Body of pancreas (tissue), 4 donors: Measurements from ENCODE around the gene PAQR8. TPM values are rescaled to one million over a fixed set of nuclear protein-coding genes. Genes with fewer than 3 reads are reported as not detected.

Experiments used
- ATAC-seq: fragments of 150-250 bp; one replicate; pipeline ENCODE4 v1.9.1; 2016
- DNase-seq, 4 donors: peaks; one replicate each; pipeline ENCODE4 v3.0.0-alpha.2; 2019
- H3K27ac ChIP-seq, 4 donors: fragments of 200-600 bp; sonication (generic); 1 replicate in 3 of 4; 2 replicates in 1 of 4; pipeline versions ENCODE4 v1.5.1 to v1.6.1; 2016 to 2019; ENCODE audit warnings: mild to moderate bottlenecking in 1 of 4, mixed read lengths in 1 of 4, moderate library complexity in 1 of 4
- H3K27me3 ChIP-seq, 2 donors: fragments of 200-600 bp; sonication (generic); one replicate each; pipeline ENCODE4 v1.6.0; 2016; ENCODE audit warnings: mild to moderate bottlenecking in 1 of 2
- H3K36me3 ChIP-seq, 2 donors: fragments of 200-600 bp; sonication (generic); replicated peaks in 1 of 2; 2 replicates each; pipeline ENCODE4 v1.5.1; 2016; ENCODE audit warnings: low read depth in 2 of 2; ENCODE audit not compliant: insufficient read depth in 1 of 2
- H3K4me1 ChIP-seq: fragments of 200-600 bp; sonication (generic); one replicate; pipeline ENCODE4 v1.6.0; 2016
- H3K4me3 ChIP-seq, 2 donors: fragments of 200-600 bp; sonication (generic); 1 replicate in 1 of 2; 2 replicates in 1 of 2; pipeline ENCODE4 v1.5.1; 2016 to 2019
- H3K9me3 ChIP-seq, 3 donors: fragments of 200-600 bp; sonication (generic); 1 replicate in 2 of 3; 2 replicates in 1 of 3; pipeline ENCODE4 v1.5.1; 2016
- CTCF ChIP-seq, 7 experiments: fragments of 450-650 bp in 4 of 7; fragments of 200-600 bp in 3 of 7; sonication (generic) in 3 of 7; IDR thresholded peaks; one replicate each; pipeline ENCODE4 v1.5.1; 2016 to 2019; ENCODE audit warnings: antibody characterized with exemption in 7 of 7
- POLR2A ChIP-seq, 3 donors: fragments of 450-650 bp; IDR thresholded peaks; one replicate each; pipeline ENCODE4 v1.6.1; 2016; ENCODE audit warnings: antibody characterized with exemption in 3 of 3, mild to moderate bottlenecking in 2 of 3
- WGBS, 2 donors: methylation state at CpG; one replicate each; pipeline ENCODE4 v1.1.5; 2017; 5-methylcytosine and 5-hydroxymethylcytosine counted together
- intact Hi-C: fragments of 100-400 bp; cut with DNase I; formaldehyde crosslinking; loops from one replicate; pipeline ENCODE4 v1.15.1; 2023
- total RNA-seq, 2 donors: library from RNA; depleted of rRNA; stranded (reverse); fragments of >200 nt; gene quantifications; one replicate each; pipeline ENCODE4 v1.1.0, GENCODE V29; 2016

Gene PAQR8
- total RNA-seq, 2 donors from 2014 or later: 4.0 to 4.9 TPM

GRCh38 chr6:52328303-52328662 lies 33.7 kb upstream of the PAQR8 start:
- no peak overlapping the region for H3K27ac ChIP-seq
- H3K4me1 ChIP-seq: no peaks in the 10 kb centered on the region

GRCh38 chr6:52328729-52329128 lies 33.2 kb upstream of the PAQR8 start:
- 71 to 92% methylated on average over 2 of the region's 2 CpGs for WGBS, 2 donors
- Histone ChIP-seq H3K4me3 (no peak overlapping the region), H3K27ac (no peak overlapping the region), H3K36me3 (no peaks in the 10 kb centered on the region), H3K27me3 (no peaks in the 10 kb centered on the region), H3K4me1 (peaks cover 4% of the 10 kb centered on the region), H3K9me3 (no peaks in the 10 kb centered on the region)
- no peak for TF ChIP-seq CTCF (IDR thresholded peaks at IDR 0.05)
- no peak for TF ChIP-seq POLR2A (IDR thresholded peaks at IDR 0.05)
- ATAC-seq (no peak), DNase-seq (no peak)
- intact Hi-C loops: no loop called here

More at GRCh38 chr6:52328303-52328662, 33.7 kb upstream of the PAQR8 start:
- DNase-seq (no peak), ATAC-seq (no peak)
- TF ChIP-seq POLR2A (IDR thresholded peaks at IDR 0.05) (no peak), CTCF (IDR thresholded peaks at IDR 0.05) (no peak)
- no peak overlapping the region for H3K4me3 ChIP-seq
- intact Hi-C loops: no loop called here
- 45 to 50% methylated on average over 2 of the region's 2 CpGs for WGBS, 2 donors
- H3K9me3 ChIP-seq: no peaks in the 10 kb centered on the region
- H3K27me3 ChIP-seq: no peaks in the 10 kb centered on the region
- H3K36me3 ChIP-seq: no peaks in the 10 kb centered on the region

- ATAC-seq (no peak), DNase-seq (no peak)
- Histone ChIP-seq H3K4me1 (peaks cover 9% of the 10 kb centered on the region), H3K27ac (no peak overlapping the region), H3K4me3 (no peak overlapping the region), H3K9me3 (no peaks in the 10 kb centered on the region), H3K27me3 (no peaks in the 10 kb centered on the region), H3K36me3 (no peaks in the 10 kb centered on the region)
- intact Hi-C loops: no loop called here
- TF ChIP-seq POLR2A (IDR thresholded peaks at IDR 0.05) (no peak), CTCF (IDR thresholded peaks at IDR 0.05) (no peak)
- WGBS, 2 donors: 60 to 67% methylated on average over 2 of the region's 2 CpGs
Observed at GRCh38 chr6:52330470-52330869, 31.5 kb upstream of the PAQR8 start.

GRCh38 chr6:52331793-52332457 lies 30.0 kb upstream of the PAQR8 start:
- Histone ChIP-seq H3K4me1 (peaks cover 9% of the 10 kb centered on the region), H3K27ac (no peak overlapping the region), H3K36me3 (no peaks in the 10 kb centered on the region), H3K9me3 (no peaks in the 10 kb centered on the region), H3K27me3 (no peaks in the 10 kb centered on the region), H3K4me3 (no peak overlapping the region)
- intact Hi-C loops: no loop called here
- no peak for TF ChIP-seq CTCF (IDR thresholded peaks at IDR 0.05)
- TF ChIP-seq POLR2A (IDR thresholded peaks at IDR 0.05): no peak
- WGBS, 2 donors: 81 to 87% methylated on average over 4 of the region's 4 CpGs
- ATAC-seq (no peak), DNase-seq (no peak)

- ATAC-seq: no peak
- 7 to 11% methylated on average over 1 of the region's 1 CpG for WGBS, 2 donors
- no peak for TF ChIP-seq CTCF (IDR thresholded peaks at IDR 0.05)
- TF ChIP-seq POLR2A (IDR thresholded peaks at IDR 0.05): no peak
Observed at GRCh38 chr6:52333840-52334200, 28.1 kb upstream of the PAQR8 start.

More at GRCh38 chr6:52333840-52334200, 28.1 kb upstream of the PAQR8 start:
- no peak for DNase-seq
- H3K4me1 ChIP-seq: peaks cover 9% of the 10 kb centered on the region
- H3K27ac ChIP-seq: no peak overlapping the region
- H3K4me3 ChIP-seq: no peak overlapping the region
- no peaks in the 10 kb centered on the region for H3K27me3 ChIP-seq
- intact Hi-C loops: no loop called here
- no peaks in the 10 kb centered on the region for H3K9me3 ChIP-seq
- H3K36me3 ChIP-seq: no peaks in the 10 kb centered on the region
